ENCODE data around the gene CBX3. TPM values are rescaled to one million over a fixed set of nuclear protein-coding genes. Genes with fewer than 3 reads are reported as not detected.
A peak's percentile ranks its signal among the peaks of the same experiment; 100 is the strongest.

CBX3 gene
- total RNA-seq, 2 experiments from 2014 or later = 252 to 364 TPM

DNA sequence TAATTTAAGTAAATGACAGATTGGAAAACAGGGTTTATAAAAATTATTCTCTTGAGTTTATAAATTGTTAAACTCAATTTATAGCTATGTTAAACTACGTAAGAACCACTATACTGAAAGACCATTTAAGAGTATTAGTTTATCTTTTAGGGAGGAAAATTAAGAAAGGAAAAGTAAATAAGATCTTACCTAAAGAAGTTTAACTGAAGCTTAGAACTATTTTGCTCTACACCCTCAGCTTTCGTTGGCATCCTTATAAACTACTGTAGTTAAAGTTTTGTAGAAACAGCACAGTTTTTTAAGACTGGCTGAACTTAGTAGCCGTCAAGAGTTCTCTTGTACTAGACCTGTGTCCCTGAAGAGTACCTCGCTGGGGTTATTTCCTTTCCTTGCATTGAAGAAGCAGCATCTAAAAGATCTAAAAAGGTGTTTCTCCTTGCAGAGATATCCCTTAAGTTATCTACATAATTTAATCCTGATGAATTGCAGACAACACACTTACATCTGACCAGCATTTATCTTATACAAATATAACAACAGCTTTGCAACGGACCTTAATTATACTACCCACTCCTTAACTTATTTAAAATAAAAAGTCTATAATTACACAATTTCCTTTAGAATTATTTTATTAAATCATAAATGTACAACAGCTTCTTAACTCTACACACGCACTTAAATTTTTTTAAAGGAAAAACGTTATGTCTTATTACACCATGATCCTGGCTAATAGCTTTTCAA lies 10.1 kb upstream of the CBX3 start:
- no peak for DNase-seq (ENCODE audit: low spot score)
- no TSS peak for BruUV-seq (replicated peaks)
- H3K9me2 ChIP-seq (ENCODE audit: insufficient read depth, low read length) = no peaks in the 10 kb centered on the region
- H3K79me2 ChIP-seq (ENCODE audit: insufficient read depth, low read depth, low read length) = peaks cover 73% of the 10 kb centered on the region
- intact Hi-C loops (cut with micrococcal nuclease; ENCODE audit: unreplicated experiment) = no loop called here
- peaks cover 68% of the 10 kb centered on the region for H4K20me1 ChIP-seq (ENCODE audit: insufficient read depth, low read length)
- TF ChIP-seq, protein P1, sequence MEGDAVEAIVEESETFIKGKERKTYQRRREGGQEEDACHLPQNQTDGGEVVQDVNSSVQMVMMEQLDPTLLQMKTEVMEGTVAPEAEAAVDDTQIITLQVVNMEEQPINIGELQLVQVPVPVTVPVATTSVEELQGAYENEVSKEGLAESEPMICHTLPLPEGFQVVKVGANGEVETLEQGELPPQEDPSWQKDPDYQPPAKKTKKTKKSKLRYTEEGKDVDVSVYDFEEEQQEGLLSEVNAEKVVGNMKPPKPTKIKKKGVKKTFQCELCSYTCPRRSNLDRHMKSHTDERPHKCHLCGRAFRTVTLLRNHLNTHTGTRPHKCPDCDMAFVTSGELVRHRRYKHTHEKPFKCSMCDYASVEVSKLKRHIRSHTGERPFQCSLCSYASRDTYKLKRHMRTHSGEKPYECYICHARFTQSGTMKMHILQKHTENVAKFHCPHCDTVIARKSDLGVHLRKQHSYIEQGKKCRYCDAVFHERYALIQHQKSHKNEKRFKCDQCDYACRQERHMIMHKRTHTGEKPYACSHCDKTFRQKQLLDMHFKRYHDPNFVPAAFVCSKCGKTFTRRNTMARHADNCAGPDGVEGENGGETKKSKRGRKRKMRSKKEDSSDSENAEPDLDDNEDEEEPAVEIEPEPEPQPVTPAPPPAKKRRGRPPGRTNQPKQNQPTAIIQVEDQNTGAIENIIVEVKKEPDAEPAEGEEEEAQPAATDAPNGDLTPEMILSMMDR (conservative IDR thresholded peaks at IDR 0.05; ENCODE audit: low read length) = no peak
- no peak for TF ChIP-seq EZH2phosphoT487 (IDR thresholded peaks at IDR 0.05; ENCODE audit: borderline replicate concordance, low read depth, low read length)
- peaks cover 100% of the 10 kb centered on the region for H3K36me3 ChIP-seq (ENCODE audit: insufficient read depth, low read length)
- H3K27ac ChIP-seq (ENCODE audit: low read depth, low read length, poor library complexity, severe bottlenecking) = no peak overlapping the region
- H3K4me2 ChIP-seq (ENCODE audit: low read length) = no peak overlapping the region
- H3K9me3 ChIP-seq (ENCODE audit: low read length) = no peaks in the 10 kb centered on the region
- POLR2A ChIA-PET = interaction anchor here (0.7 to 4.2 kb wide), 9 partner anchors 9 to 291 kb away, joined by 3 to 17 read pairs (median 3); partner anchors contain the start of gene CBX3
- CTCF ChIA-PET (ENCODE audit: unreplicated experiment) = no interaction called here
- no peak overlapping the region for H2AFZ ChIP-seq (ENCODE audit: low read length)
- H3K4me1 ChIP-seq (ENCODE audit: insufficient read depth, low read length, poor library complexity, severe bottlenecking) = peaks cover 59% of the 10 kb centered on the region
- no peak overlapping the region for H3K4me3 ChIP-seq (ENCODE audit: low read depth, low read length, poor library complexity, severe bottlenecking)

GRCh38 chr7:26191974-26192479 lies 9.5 kb upstream of the CBX3 start:
- no peak overlapping the region for H3K4me2 ChIP-seq (ENCODE audit: low read length)
- peak overlapping the region; percentile 14 for H3K27ac ChIP-seq (ENCODE audit: low read depth, low read length, poor library complexity, severe bottlenecking)
- no peak for DNase-seq (ENCODE audit: low spot score)
- intact Hi-C loops (cut with micrococcal nuclease; ENCODE audit: unreplicated experiment) = no loop called here
- no peak overlapping the region for H3K4me3 ChIP-seq (ENCODE audit: low read depth, low read length, poor library complexity, severe bottlenecking)
- H3K9me2 ChIP-seq (ENCODE audit: insufficient read depth, low read length) = no peaks in the 10 kb centered on the region
- H3K36me3 ChIP-seq (ENCODE audit: insufficient read depth, low read length) = peaks cover 100% of the 10 kb centered on the region
- CTCF ChIA-PET (ENCODE audit: unreplicated experiment) = interaction anchor here (1.4 kb wide), 1 partner anchor 9 kb away, joined by 3 read pairs; the partner anchor contains the start of gene CBX3
- POLR2A ChIA-PET = interaction anchor here (0.6 to 4.2 kb wide), 10 partner anchors 9 to 292 kb away, joined by 3 to 17 read pairs (median 4); partner anchors contain the start of gene CBX3
- no peaks in the 10 kb centered on the region for H3K9me3 ChIP-seq (ENCODE audit: low read length)
- peaks cover 74% of the 10 kb centered on the region for H4K20me1 ChIP-seq (ENCODE audit: insufficient read depth, low read length)
- TSS peak; percentile 79 for BruUV-seq (replicated peaks)
- H2AFZ ChIP-seq (ENCODE audit: low read length) = no peak overlapping the region
- H3K79me2 ChIP-seq (ENCODE audit: insufficient read depth, low read depth, low read length) = peaks cover 79% of the 10 kb centered on the region
- TF ChIP-seq EZH2phosphoT487 (IDR thresholded peaks at IDR 0.05; ENCODE audit: borderline replicate concordance, low read depth, low read length) = no peak
- TF ChIP-seq, protein P1 (conservative IDR thresholded peaks at IDR 0.05; ENCODE audit: low read length) = no peak
- H3K4me1 ChIP-seq (ENCODE audit: insufficient read depth, low read length, poor library complexity, severe bottlenecking) = peaks cover 66% of the 10 kb centered on the region
